Lung (tissue), 12 donors: ENCODE data around the gene DLG2. TPM values are rescaled to one million over a fixed set of nuclear protein-coding genes. Genes with fewer than 3 reads are reported as not detected.

ENCODE experiments used
- ATAC-seq: fragments of 200-7000 bp; cut with Tn5 transposase; one replicate; pipeline ENCODE4 v1.9.1; 2020; ENCODE audit warnings: moderate number of reproducible peaks; ENCODE audit not compliant: insufficient read depth, low FRiP score
- DNase-seq, 3 donors: peaks; one replicate each; pipeline ENCODE4 v3.0.0-alpha.2; 2013 to 2017
- H3K27ac ChIP-seq, 2 donors: one replicate each; pipeline ENCODE4 v1.5.1; 2013; ENCODE audit warnings: mild to moderate bottlenecking in 2 of 2, moderate library complexity in 2 of 2, control low read depth in 1 of 2, inconsistent platforms in 1 of 2, low read depth in 1 of 2, low read length in 1 of 2
- H3K27me3 ChIP-seq, 3 donors: one replicate each; pipeline ENCODE4 v1.5.1; 2013; ENCODE audit warnings: low read length in 2 of 3; ENCODE audit not compliant: control insufficient read depth in 3 of 3, insufficient read depth in 3 of 3
- H3K36me3 ChIP-seq, 4 donors: one replicate each; pipeline ENCODE4 v1.5.1; 2013; ENCODE audit warnings: low read length in 4 of 4, mild to moderate bottlenecking in 1 of 4, moderate library complexity in 1 of 4; ENCODE audit not compliant: control insufficient read depth in 4 of 4, insufficient read depth in 4 of 4
- H3K4me1 ChIP-seq, 5 donors: one replicate each; pipeline ENCODE4 v1.5.1; 2013; ENCODE audit warnings: low read length in 5 of 5, mild to moderate bottlenecking in 2 of 5, moderate library complexity in 1 of 5; ENCODE audit not compliant: control insufficient read depth in 5 of 5, insufficient read depth in 5 of 5
- H3K4me3 ChIP-seq: one replicate; pipeline ENCODE4 v1.5.1; 2013; ENCODE audit warnings: mild to moderate bottlenecking, control low read depth, moderate library complexity
- H3K9ac ChIP-seq, 2 donors: one replicate each; pipeline ENCODE4 v1.5.1; 2013; ENCODE audit warnings: low read length in 2 of 2, control low read depth in 1 of 2; ENCODE audit not compliant: insufficient read depth in 1 of 2
- H3K9me3 ChIP-seq, 4 donors: one replicate each; pipeline ENCODE4 v1.5.1; 2013; ENCODE audit warnings: low read length in 3 of 4, mild to moderate bottlenecking in 1 of 4, moderate library complexity in 1 of 4; ENCODE audit not compliant: control insufficient read depth in 4 of 4, insufficient read depth in 3 of 4
- CTCF ChIP-seq: IDR thresholded peaks from 2 replicates; pipeline ENCODE4 v1.5.1; 2012; ENCODE audit warnings: mild to moderate bottlenecking; ENCODE audit errors: control extremely low read depth, extremely low read depth
- WGBS, 2 donors: extraction: QIAGEN DNeasy Blood & Tissue Kit; methylation state at CpG; one replicate each; pipeline ENCODE4 v1.1.7; 2013; 5-methylcytosine and 5-hydroxymethylcytosine counted together
- polyA plus RNA-seq, 2 donors: library from polyadenylated mRNA; stranded (reverse); fragments of 200-250 nt; gene quantifications; one replicate each; pipeline ENCODE4 v1.2.1, GENCODE V29; 2013
- total RNA-seq, 2 donors: library from RNA; depleted of rRNA in 1 of 2; stranded (reverse); fragments of >200 nt in 1 of 2; gene quantifications; one replicate each; pipeline ENCODE4 v1.2.1, GENCODE V29; 2014 to 2021
- donor health status: control.
- donor health status: control.
- donor health status: Bipolar disorder and iron deficiency.
- donor health status: healthy.
- donor health status: DM: yes; HTN: yes; CAD: no.

DLG2 gene
- total and polyA plus RNA-seq, 4 donors = 0.32 to 24.1 (median 5.4) TPM

- Histone ChIP-seq H3K9ac (no peak overlapping the region), H3K4me3 (no peak overlapping the region), H3K4me1 (no peaks in the 10 kb centered on the region), H3K9me3 (peaks cover 0 to 2% (median 0%) of the 10 kb centered on the region in 4 donors), H3K27me3 (no peaks in the 10 kb centered on the region), H3K27ac (no peak overlapping the region), H3K36me3 (no peaks in the 10 kb centered on the region)
- ATAC-seq (no peak), DNase-seq (no peak)
- 90 to 92% methylated on average over 6 of the region's 6 CpGs for WGBS, 2 donors
- TF ChIP-seq CTCF = no peak
Observed at GRCh38 chr11:83924795-83925542, 1702.2 kb downstream of the DLG2 start.

DNA sequence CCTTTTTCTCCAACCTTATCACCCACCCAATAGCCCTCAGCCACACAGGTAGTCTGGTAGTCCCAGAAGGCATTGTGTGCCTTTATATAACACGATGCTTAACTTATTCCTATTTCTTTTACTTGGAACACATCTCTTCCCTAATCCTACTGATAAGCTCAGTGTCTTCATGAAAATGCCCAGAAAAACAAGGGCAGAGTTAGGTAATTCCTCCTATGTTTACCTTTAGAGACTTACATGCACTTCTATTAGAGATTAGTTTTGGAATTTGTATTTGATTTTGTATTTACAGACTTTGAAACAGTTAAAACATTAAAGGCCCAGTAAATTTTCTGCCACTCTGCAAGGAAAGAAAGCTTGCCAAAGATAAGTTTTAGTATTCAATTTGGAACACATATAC, 1703.2 kb downstream of the DLG2 start:
- Histone ChIP-seq H3K9ac (no peak overlapping the region), H3K4me3 (no peak overlapping the region), H3K9me3 (peaks cover 0 to 2% (median 0%) of the 10 kb centered on the region in 4 donors), H3K27me3 (no peaks in the 10 kb centered on the region), H3K27ac (no peak overlapping the region), H3K36me3 (no peaks in the 10 kb centered on the region), H3K4me1 (no peaks in the 10 kb centered on the region)
- DNase-seq (no peak), ATAC-seq (no peak)
- no peak for TF ChIP-seq CTCF
- WGBS, 2 donors = 60 to 85% methylated on average over 1 of the region's 1 CpG

GRCh38 chr11:83922953-83923352, 1704.2 kb downstream of the DLG2 start:
- H3K27ac ChIP-seq = no peak overlapping the region
- H3K27me3 ChIP-seq = no peaks in the 10 kb centered on the region
- H3K4me1 ChIP-seq = no peaks in the 10 kb centered on the region
- no peak for TF ChIP-seq CTCF
- no peaks in the 10 kb centered on the region for H3K36me3 ChIP-seq
- ATAC-seq = no peak
- peaks cover 0 to 2% (median 0%) of the 10 kb centered on the region in 4 donors for H3K9me3 ChIP-seq
- no peak overlapping the region for H3K4me3 ChIP-seq
- no peak overlapping the region for H3K9ac ChIP-seq
- DNase-seq = no peak
- WGBS, 2 donors = 66 to 82% methylated on average over 1 of the region's 1 CpG

DNA sequence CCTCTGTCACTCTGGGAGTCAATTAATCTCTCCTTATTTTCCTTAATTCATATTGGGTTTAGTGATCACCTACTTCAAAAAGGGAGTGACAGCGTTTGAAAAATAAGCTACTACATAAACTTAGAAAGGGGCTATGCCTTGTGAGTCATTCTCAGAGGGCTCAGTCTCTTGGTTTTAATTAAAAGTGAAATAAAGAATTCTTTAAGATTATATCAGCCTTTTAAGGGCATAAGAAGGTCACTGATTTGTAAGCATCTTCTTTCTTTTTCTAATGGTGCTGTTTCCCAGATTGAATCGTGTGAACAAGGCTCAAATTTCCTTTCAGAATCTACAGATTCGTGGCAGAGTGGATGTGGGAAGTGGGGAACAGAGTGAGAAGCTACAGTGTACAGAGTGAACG, 1704.8 kb downstream of the DLG2 start:
- no peak overlapping the region for H3K9ac ChIP-seq
- H3K27me3 ChIP-seq = no peaks in the 10 kb centered on the region
- 62 to 70% methylated on average over 4 of the region's 4 CpGs for WGBS, 2 donors
- no peak for TF ChIP-seq CTCF
- DNase-seq = no peak
- no peaks in the 10 kb centered on the region for H3K36me3 ChIP-seq
- H3K4me3 ChIP-seq = no peak overlapping the region
- H3K27ac ChIP-seq = no peak overlapping the region
- peaks cover 0 to 2% (median 0%) of the 10 kb centered on the region in 4 donors for H3K9me3 ChIP-seq
- H3K4me1 ChIP-seq = no peaks in the 10 kb centered on the region
- ATAC-seq = no peak
